Glutamatergic neuron (in vitro differentiated cells): ENCODE data around the gene PDCD6IP. TPM values are rescaled to one million over a fixed set of nuclear protein-coding genes. Genes with fewer than 3 reads are reported as not detected.
A peak's percentile ranks its signal among the peaks of the same experiment; 100 is the strongest.

ENCODE experiments used
- DNase-seq: peaks from one replicate; pipeline ENCODE4 v3.0.0; 2022
- H3K27ac Mint-ChIP-seq: one replicate; pipeline ENCODE4 v1.8.0; 2020; ENCODE audit warnings: mild to moderate bottlenecking, mixed read lengths, inconsistent platforms; ENCODE audit not compliant: unreplicated experiment
- H3K27me3 Mint-ChIP-seq: one replicate; pipeline ENCODE4 v1.8.0; 2020; ENCODE audit warnings: mild to moderate bottlenecking, moderate library complexity, mixed read lengths, inconsistent platforms; ENCODE audit not compliant: unreplicated experiment
- H3K36me3 Mint-ChIP-seq: one replicate; pipeline ENCODE4 v1.8.0; 2020; ENCODE audit warnings: mild to moderate bottlenecking, mixed read lengths, inconsistent platforms; ENCODE audit not compliant: unreplicated experiment
- H3K4me1 Mint-ChIP-seq: one replicate; pipeline ENCODE4 v1.8.0; 2020; ENCODE audit warnings: mild to moderate bottlenecking, low read depth, mixed read lengths, inconsistent platforms; ENCODE audit not compliant: unreplicated experiment
- H3K4me3 Mint-ChIP-seq: one replicate; pipeline ENCODE4 v1.8.0; 2020; ENCODE audit warnings: mild to moderate bottlenecking, mixed read lengths, inconsistent platforms; ENCODE audit not compliant: unreplicated experiment
- H3K9me3 Mint-ChIP-seq: one replicate; pipeline ENCODE4 v1.8.0; 2020; ENCODE audit warnings: mild to moderate bottlenecking, moderate library complexity, mixed read lengths, inconsistent platforms; ENCODE audit not compliant: unreplicated experiment
- CTCF ChIP-seq: fragments of 200-600 bp; sonication (generic); IDR thresholded peaks from one replicate; pipeline ENCODE4 v1.5.0; 2021; ENCODE audit not compliant: partially characterized antibody, unreplicated experiment
- total RNA-seq: library from RNA; stranded (reverse); fragmentation: NEBNext Ultra II Directional; extraction: Animal tissue kit (Norgen Biotek cat#: 25700); gene quantifications from one replicate; pipeline ENCODE4 v1.2.1, GENCODE V29; 2021; ENCODE audit not compliant: unreplicated experiment

PDCD6IP gene
- total RNA-seq, 1 donor from 2014 or later: 226 TPM

GRCh38 chr3:33858131-33858530 is 59.7 kb downstream of the PDCD6IP start:
- Mint-ChIP-seq H3K27ac (no peak overlapping the region), H3K4me1 (no peaks in the 10 kb centered on the region), H3K36me3 (no peaks in the 10 kb centered on the region), H3K27me3 (no peaks in the 10 kb centered on the region), H3K4me3 (no peak overlapping the region), H3K9me3 (no peaks in the 10 kb centered on the region)
- no peak for TF ChIP-seq CTCF
- DNase-seq: no peak

- no peaks in the 10 kb centered on the region for H3K9me3 Mint-ChIP-seq
- H3K4me1 Mint-ChIP-seq: peaks cover 5% of the 10 kb centered on the region
- H3K36me3 Mint-ChIP-seq: no peaks in the 10 kb centered on the region
- H3K27ac Mint-ChIP-seq: no peak overlapping the region
- no peak overlapping the region for H3K4me3 Mint-ChIP-seq
- DNase-seq: no peak
- no peak for TF ChIP-seq CTCF
- H3K27me3 Mint-ChIP-seq: no peaks in the 10 kb centered on the region
Observed at GRCh38 chr3:33860373-33861050, 62.1 kb downstream of the PDCD6IP start.

- Mint-ChIP-seq H3K4me3 (no peak overlapping the region), H3K4me1 (peaks cover 5% of the 10 kb centered on the region)
Observed at GRCh38 chr3:33865133-33865532, 66.7 kb downstream of the PDCD6IP start.

GRCh38 chr3:33868309-33868708 is 69.9 kb downstream of the PDCD6IP start:
- no peaks in the 10 kb centered on the region for H3K9me3 Mint-ChIP-seq
- H3K4me3 Mint-ChIP-seq: no peak overlapping the region
- no peak for DNase-seq
- H3K27ac Mint-ChIP-seq: no peak overlapping the region
- H3K27me3 Mint-ChIP-seq: no peaks in the 10 kb centered on the region
- peaks cover 5% of the 10 kb centered on the region for H3K4me1 Mint-ChIP-seq
- no peak for TF ChIP-seq CTCF
- peaks cover 6% of the 10 kb centered on the region for H3K36me3 Mint-ChIP-seq

More at GRCh38 chr3:33865133-33865532, 66.7 kb downstream of the PDCD6IP start:
- no peaks in the 10 kb centered on the region for H3K36me3 Mint-ChIP-seq
- no peak for TF ChIP-seq CTCF
- H3K27me3 Mint-ChIP-seq: no peaks in the 10 kb centered on the region
- DNase-seq: no peak
- H3K9me3 Mint-ChIP-seq: no peaks in the 10 kb centered on the region
- H3K27ac Mint-ChIP-seq: peak overlapping the region; percentile 59

- H3K27ac Mint-ChIP-seq: no peak overlapping the region
- DNase-seq: no peak
- H3K9me3 Mint-ChIP-seq: no peaks in the 10 kb centered on the region
Observed at GRCh38 chr3:33869977-33870376, 71.5 kb downstream of the PDCD6IP start.

More at GRCh38 chr3:33869977-33870376, 71.5 kb downstream of the PDCD6IP start:
- TF ChIP-seq CTCF: no peak
- no peaks in the 10 kb centered on the region for H3K27me3 Mint-ChIP-seq
- no peaks in the 10 kb centered on the region for H3K4me1 Mint-ChIP-seq
- H3K36me3 Mint-ChIP-seq: peaks cover 6% of the 10 kb centered on the region
- H3K4me3 Mint-ChIP-seq: no peak overlapping the region
